Endothelial cell of umbilical vein (primary cell): ENCODE results near the gene TUBG2. TPM values are rescaled to one million over a fixed set of nuclear protein-coding genes. Genes with fewer than 3 reads are reported as not detected.

Experiments used
- BruUV-seq: library from RNA; stranded (reverse); fragments of 400-500 nt; replicated peaks from 2 replicates; lab custom pipeline; 2021; lab: Mats Ljungman, UMichigan
- CTCF ChIA-PET: fragments of 300-600, 350-600 bp; sonication (Branson Sonifier 250); formaldehyde crosslinking; loops from one replicate; lab custom pipeline; 2021; ENCODE audit warnings: antibody characterized with exemption, inconsistent platforms; lab: Charles Lee
- POLR2A ChIA-PET: fragments of 300-600, 350-600 bp; sonication (Branson Sonifier 250); formaldehyde crosslinking; loops from one replicate; lab custom pipeline; 2021; ENCODE audit warnings: antibody characterized with exemption, inconsistent platforms; lab: Charles Lee
- DNase-seq: peaks from one replicate; pipeline ENCODE4 v3.0.0-alpha.2; 2011; ENCODE audit warnings: low read depth, low spot score
- FAIRE-seq: peaks from 2 replicates; lab custom pipeline; 2011; peaks lifted over from hg19 to GRCh38; lab: Jason Lieb, UNC
- H2AFZ ChIP-seq: 2 replicates; pipeline ENCODE4 v1.6.0; 2012; ENCODE audit warnings: low read depth, low read length, control low read depth, inconsistent platforms
- H3K27ac ChIP-seq: 2 replicates; pipeline ENCODE4 v1.5.1; 2011; ENCODE audit warnings: low read depth, mild to moderate bottlenecking, control low read depth, low read length, moderate library complexity; ENCODE audit not compliant: insufficient read depth
- H3K27me3 ChIP-seq, 2 experiments: 2 replicates each; pipeline versions ENCODE4 v1.6.0 to v1.6.1; 2011; ENCODE audit warnings: low read length in 2 of 2, mixed read lengths in 1 of 2; ENCODE audit not compliant: control insufficient read depth in 2 of 2, insufficient read depth in 2 of 2
- H3K36me3 ChIP-seq, 2 experiments: 2 replicates in 1 of 2; 3 replicates in 1 of 2; pipeline ENCODE4 v1.5.1; 2011; ENCODE audit warnings: low read length in 2 of 2, mild to moderate bottlenecking in 1 of 2, moderate library complexity in 1 of 2; ENCODE audit not compliant: control insufficient read depth in 2 of 2, insufficient read depth in 2 of 2; ENCODE audit errors: extremely low read depth in 1 of 2
- H3K4me1 ChIP-seq: 3 replicates; pipeline ENCODE4 v1.5.1; 2011; ENCODE audit warnings: mild to moderate bottlenecking, low read length; ENCODE audit not compliant: control insufficient read depth, insufficient read depth; ENCODE audit errors: extremely low read depth
- H3K4me2 ChIP-seq: 2 replicates; pipeline ENCODE4 v1.6.1; 2011; ENCODE audit warnings: low read length, control low read depth, mixed read lengths; ENCODE audit not compliant: insufficient read depth
- H3K4me3 ChIP-seq, 3 experiments: fragments of 200-600 bp in 1 of 3; sonication (generic), shearing (Covaris generic) in 1 of 3; replicated peaks in 1 of 3; 2 replicates each; pipeline ENCODE4 v1.5.1; 2011 to 2016; ENCODE audit warnings: control low read depth in 3 of 3, low read length in 3 of 3, mild to moderate bottlenecking in 2 of 3, inconsistent platforms in 1 of 3, low read depth in 1 of 3, moderate library complexity in 1 of 3; ENCODE audit not compliant: insufficient read depth in 1 of 3
- H3K79me2 ChIP-seq: 2 replicates; pipeline ENCODE4 v1.6.0; 2012; ENCODE audit warnings: low read length, inconsistent platforms; ENCODE audit not compliant: control insufficient read depth, insufficient read depth
- H3K9ac ChIP-seq: replicated peaks from 2 replicates; pipeline ENCODE3; 2011; ENCODE audit warnings: low read length, control low read depth; ENCODE audit not compliant: insufficient read depth; ENCODE audit errors: extremely low read depth
- H3K9me1 ChIP-seq: replicated peaks from 3 replicates; pipeline ENCODE4 v1.6.0; 2011; ENCODE audit warnings: mild to moderate bottlenecking, low read length; ENCODE audit not compliant: control insufficient read depth, insufficient read depth; ENCODE audit errors: extremely low read depth
- H3K9me3 ChIP-seq: replicated peaks from 2 replicates; pipeline ENCODE4 v1.5.1; 2012; ENCODE audit warnings: low read length, inconsistent platforms; ENCODE audit not compliant: control insufficient read depth, insufficient read depth
- H4K20me1 ChIP-seq: replicated peaks from 2 replicates; pipeline ENCODE3; 2011; ENCODE audit warnings: mild to moderate bottlenecking, low read length; ENCODE audit not compliant: control insufficient read depth, insufficient read depth; ENCODE audit errors: extremely low read depth
- CTCF ChIP-seq, 2 donors: IDR thresholded peaks; 1 replicate in 1 of 2; 2 replicates in 1 of 2; pipeline ENCODE4 v1.5.1; 2011; ENCODE audit warnings: low read length in 2 of 2, mild to moderate bottlenecking in 2 of 2, moderate library complexity in 2 of 2, control low read depth in 1 of 2, inconsistent platforms in 1 of 2, low read depth in 1 of 2; ENCODE audit not compliant: insufficient read depth in 1 of 2; ENCODE audit errors: extremely low read depth in 1 of 2
- EZH2 ChIP-seq: IDR thresholded peaks from 2 replicates; pipeline ENCODE4 v1.6.1; 2012; ENCODE audit warnings: borderline replicate concordance, low read depth, mild to moderate bottlenecking, moderate library complexity, low read length, inconsistent platforms; ENCODE audit not compliant: severe bottlenecking
- FOS ChIP-seq: IDR thresholded peaks from 2 replicates; pipeline ENCODE4 v1.6.1; 2011; ENCODE audit warnings: mild to moderate bottlenecking, low read length, moderate library complexity, borderline replicate concordance; ENCODE audit not compliant: insufficient read depth
- GATA2 ChIP-seq: IDR thresholded peaks from 2 replicates; pipeline ENCODE4 v1.7.0; 2011; ENCODE audit warnings: low read depth, mild to moderate bottlenecking, moderate library complexity, mixed read lengths, low read length; ENCODE audit not compliant: insufficient read length, insufficient read depth
- JUN ChIP-seq: IDR thresholded peaks from 2 replicates; pipeline ENCODE4 v1.6.1; 2011; ENCODE audit warnings: borderline replicate concordance, low read depth; ENCODE audit not compliant: insufficient read length, insufficient read depth
- MYC ChIP-seq: IDR thresholded peaks from one replicate; pipeline ENCODE4 v1.6.1; 2011; ENCODE audit warnings: mild to moderate bottlenecking, low read depth, low read length
- POLR2A ChIP-seq: IDR thresholded peaks from 2 replicates; pipeline ENCODE4 v1.6.1; 2012; ENCODE audit warnings: low read depth, mild to moderate bottlenecking, control low read depth, low read length
- POLR2AphosphoS5 ChIP-seq: IDR thresholded peaks from 2 replicates; pipeline ENCODE4 v1.6.1; 2012; ENCODE audit warnings: low read depth, mild to moderate bottlenecking, control low read depth, low read length, moderate library complexity; ENCODE audit not compliant: insufficient read depth
- dilution Hi-C: fragments of 300-500 bp; cut with MboI; formaldehyde crosslinking; loops from one replicate; pipeline ENCODE4 v1.15.0; 2019; ENCODE audit warnings: low sequenced_read_pairs; ENCODE audit not compliant: extremely low pct_ligation_motif_present
- intact Hi-C: fragments of 100-400 bp; cut with micrococcal nuclease; formaldehyde crosslinking; loops from one replicate; pipeline ENCODE4 v1.10.0; 2022
- polyA plus RNA-seq, 4 experiments: library from polyadenylated mRNA; depleted of rRNA in 3 of 4; stranded (reverse) in 3 of 4; unstranded in 1 of 4; fragments of >200 nt; gene quantifications; 2 replicates each; pipeline versions ENCODE4 v1.2.1 to v1.2.3, GENCODE V29; 2011 to 2012; ENCODE audit warnings: missing spikeins in 1 of 4
- total RNA-seq: library from RNA; stranded (reverse); gene quantifications from 2 replicates; pipeline ENCODE4 v1.2.3, GENCODE V29; 2021
- TF ChIP-seq, protein P1 (sequence below): IDR thresholded peaks from 2 replicates; pipeline ENCODE4 v1.6.1; 2011; ENCODE audit not compliant: insufficient read depth, insufficient read length

TUBG2 gene
- total and polyA plus RNA-seq, 2 donors (not counting 3 experiments of a cell fraction or from before 2014, with no cell fraction given): 13.2 to 17.7 TPM

GRCh38 chr17:42675965-42676423, 16.9 kb downstream of the TUBG2 start:
- TF ChIP-seq MYC (no peak), POLR2A (no peak), EZH2 (no peak), CTCF (IDR thresholded peaks at IDR 0.05; ENCODE audit: extremely low read depth in 1 of 2, insufficient read depth in 1 of 2, low read depth in 1 of 2, low read length in 2 of 2) (no peak), FOS (no peak), JUN (no peak), GATA2 (no peak), POLR2AphosphoS5 (no peak)
- TF ChIP-seq, protein P1, sequence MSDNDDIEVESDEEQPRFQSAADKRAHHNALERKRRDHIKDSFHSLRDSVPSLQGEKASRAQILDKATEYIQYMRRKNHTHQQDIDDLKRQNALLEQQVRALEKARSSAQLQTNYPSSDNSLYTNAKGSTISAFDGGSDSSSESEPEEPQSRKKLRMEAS: no peak
- H3K9me3 ChIP-seq: no peaks in the 10 kb centered on the region
- dilution Hi-C loops (no loop called here), intact Hi-C loops (loop anchor here (2.0 to 5.0 kb wide), 4 partner anchors 15 to 354 kb away; partner anchors contain the start of genes RPL27 and WNK4)
- H2AFZ ChIP-seq: peak overlapping the region; percentile 80
- DNase-seq: peak; percentile 45
- no peaks in the 10 kb centered on the region for H4K20me1 ChIP-seq
- peak overlapping the region; percentile 68 for H3K4me2 ChIP-seq
- BruUV-seq: no TSS peak
- peaks cover 3 to 13% of the 10 kb centered on the region in 2 experiments for H3K36me3 ChIP-seq
- H3K27ac ChIP-seq: no peak overlapping the region
- no peaks in the 10 kb centered on the region for H3K9me1 ChIP-seq
- CTCF ChIA-PET: interaction anchor here (0.7 to 8.3 kb wide), 12 partner anchors 9 to 326 kb away, joined by 3 to 235 read pairs (median 6); partner anchors contain the start of genes BECN1, NAGLU, PSMC3IP and RETREG3
- H3K9ac ChIP-seq: peak overlapping the region; percentile 44
- no peaks in the 10 kb centered on the region for H3K27me3 ChIP-seq
- FAIRE-seq: peak; percentile 44
- H3K4me3 ChIP-seq: peak overlapping the region; percentile 57 to 87 (median 70)
- H3K4me1 ChIP-seq: peaks cover 33% of the 10 kb centered on the region
- POLR2A ChIA-PET: interaction anchor here (1.4 kb wide), 1 partner anchor 67 kb away, joined by 5 read pairs; the partner anchor contains the start of genes RETREG3 and TUBG1
- H3K79me2 ChIP-seq: no peaks in the 10 kb centered on the region
